ENCODE data around the gene SIGLEC1. TPM values are rescaled to one million over a fixed set of nuclear protein-coding genes. Genes with fewer than 3 reads are reported as not detected.

SIGLEC1 gene
- total and polyA plus RNA-seq, 2 of the 8 experiments (the other 6 are each of a cell fraction or from before 2014, with no cell fraction given), result 0.02 TPM; not detected in 1

DNA sequence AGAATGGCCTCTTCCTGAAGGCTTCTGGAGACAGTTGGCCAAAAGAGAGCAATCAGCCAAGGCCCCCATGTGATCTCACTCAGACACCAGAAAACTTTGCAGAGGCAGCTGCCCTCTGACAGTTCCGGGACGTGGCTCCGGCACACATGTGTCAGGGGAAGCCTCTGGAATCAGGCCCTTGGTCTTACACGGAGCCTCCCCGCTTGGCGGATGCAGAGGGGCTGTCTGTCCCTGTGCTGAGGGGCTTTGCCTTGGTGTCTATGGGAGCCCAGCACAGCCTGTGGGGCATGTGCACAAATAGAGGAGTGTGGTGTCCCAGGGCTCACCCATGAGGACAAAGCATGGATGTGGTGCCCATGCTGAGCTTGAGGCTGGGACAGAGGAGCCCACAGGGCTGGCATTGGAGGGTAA, 13.8 kb downstream of the SIGLEC1 start (continued):
- no peak for TF ChIP-seq POU5F1 (IDR thresholded peaks at IDR 0.05; ENCODE audit: low read depth, low read length)
- TF ChIP-seq CEBPB (IDR thresholded peaks at IDR 0.05; ENCODE audit: low read depth, low read length), result no peak
- no peak for TF ChIP-seq TAF7 (optimal IDR thresholded peaks at IDR 0.05; ENCODE audit: borderline replicate concordance, low read depth, low read length)

All from H1 (cell line).